GM21723 (cell line): ENCODE measurements around the gene SYNE2.
"Not testable (repeated sequence)": the region's sequence is repeated elsewhere in the genome, so short reads cannot be mapped to it uniquely, and the experiment has no call there.

Experiments
- ATAC-seq: cut with Tn5 transposase; IDR thresholded peaks from one replicate; pipeline ENCODE4 v1.9.1; 2021; ENCODE audit warnings: mild to moderate bottlenecking, moderate library complexity; ENCODE audit not compliant: unreplicated experiment

The SYNE2 gene

GRCh38 chr14:64210912-64211311 lies 358.1 kb downstream of the SYNE2 start:
- not testable (repeated sequence) for ATAC-seq

DNA sequence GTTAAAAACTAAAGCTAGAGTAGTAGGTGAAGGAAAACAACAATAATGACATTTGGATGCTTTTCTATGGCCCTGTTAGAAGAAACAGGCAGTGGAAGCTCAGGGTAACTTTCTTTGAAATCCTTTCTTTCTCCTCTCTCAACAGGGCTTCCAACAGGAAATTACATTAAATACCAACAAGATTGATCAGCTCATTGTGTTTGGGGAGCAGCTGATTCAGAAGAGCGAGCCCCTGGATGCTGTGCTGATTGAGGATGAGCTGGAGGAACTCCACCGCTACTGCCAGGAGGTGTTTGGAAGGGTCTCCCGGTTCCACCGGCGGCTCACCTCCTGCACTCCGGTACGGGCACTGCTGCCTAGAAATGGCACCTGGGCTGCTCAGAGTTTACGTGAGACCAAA lies 359.9 kb downstream of the SYNE2 start:
- ATAC-seq: no peak

DNA sequence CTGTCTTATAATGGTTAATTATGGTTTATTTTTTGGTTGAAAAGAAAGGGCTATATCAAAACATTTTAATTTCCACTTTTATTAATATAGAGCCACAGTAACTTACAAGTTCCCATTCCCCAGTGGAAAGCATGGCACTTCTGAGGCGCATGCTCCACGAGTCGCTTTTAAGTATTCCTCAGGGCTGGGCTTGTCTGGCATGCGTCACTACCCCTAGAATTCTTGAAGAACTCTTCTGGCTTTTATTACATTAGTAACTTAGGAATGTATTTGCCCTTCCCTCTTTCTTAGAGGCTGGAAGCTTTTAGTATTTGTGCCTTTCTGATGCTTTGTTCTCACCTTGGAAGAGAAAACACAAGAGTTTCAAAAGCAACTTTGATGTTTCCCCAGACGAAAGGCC lies 360.3 kb downstream of the SYNE2 start:
- ATAC-seq: no peak

DNA sequence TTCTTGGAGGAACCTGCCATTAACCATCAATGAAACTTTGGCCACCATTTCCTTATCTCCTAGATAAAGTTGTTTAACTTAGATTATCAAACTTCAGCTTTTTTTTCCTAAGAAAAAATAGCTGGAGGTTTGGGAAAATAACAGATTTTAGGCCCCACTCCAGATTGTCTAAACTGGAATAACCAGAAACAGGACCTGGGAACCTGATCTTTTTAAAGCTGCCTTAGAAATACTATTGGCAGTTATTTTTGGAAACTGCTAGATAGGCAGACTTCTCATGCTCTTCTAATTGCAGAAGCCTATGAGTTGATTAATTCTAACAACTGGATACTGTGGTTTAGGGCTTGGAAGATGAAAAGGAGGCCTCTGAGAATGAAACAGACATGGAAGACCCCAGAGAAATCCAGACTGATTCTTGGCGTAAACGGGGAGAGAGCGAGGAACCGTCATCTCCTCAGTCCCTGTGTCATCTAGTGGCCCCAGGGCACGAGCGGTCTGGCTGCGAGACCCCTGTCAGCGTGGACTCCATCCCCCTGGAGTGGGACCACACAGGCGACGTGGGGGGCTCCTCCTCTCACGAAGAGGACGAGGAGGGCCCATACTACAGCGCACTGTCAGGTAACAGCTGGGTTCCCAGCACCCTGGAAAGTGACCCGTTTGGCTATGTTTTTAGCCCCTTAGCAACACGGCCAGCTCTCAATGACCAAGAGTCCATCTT lies 361.2 kb downstream of the SYNE2 start:
- no peak for ATAC-seq

DNA sequence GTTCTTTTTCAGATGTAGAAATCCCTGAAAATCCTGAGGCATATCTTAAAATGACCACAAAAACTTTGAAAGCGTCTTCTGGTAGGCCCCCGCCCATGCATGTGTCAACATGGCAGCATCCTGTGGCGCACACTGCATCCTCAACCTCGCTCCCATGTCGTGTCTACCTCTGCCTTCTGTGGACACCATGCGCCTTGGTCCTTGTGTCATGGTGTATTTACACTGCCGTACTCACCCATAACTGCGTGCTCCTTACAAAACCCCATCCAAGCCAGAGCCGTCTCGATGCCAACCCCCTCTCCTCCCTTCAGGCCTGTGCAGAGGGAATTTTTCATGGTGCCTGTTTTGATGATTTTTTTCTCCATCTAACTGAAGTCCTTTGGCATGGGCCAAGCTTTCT lies 362.5 kb downstream of the SYNE2 start:
- ATAC-seq: no peak

DNA sequence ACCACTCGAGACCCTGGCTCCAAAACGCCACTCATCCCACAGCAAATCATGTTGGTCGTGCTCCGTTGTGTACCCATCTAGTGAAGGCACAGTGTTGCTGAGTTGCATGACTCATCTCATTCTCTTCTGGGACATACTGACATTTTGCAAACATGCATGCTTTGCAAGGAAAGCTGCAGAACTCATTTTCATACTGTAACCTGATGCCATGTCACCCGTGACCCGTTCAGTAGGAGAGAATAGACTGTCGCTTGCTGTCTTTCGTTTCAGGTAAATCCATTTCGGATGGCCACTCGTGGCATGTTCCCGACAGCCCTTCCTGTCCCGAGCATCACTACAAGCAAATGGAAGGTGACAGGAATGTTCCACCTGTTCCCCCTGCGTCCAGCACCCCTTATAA lies 363.2 kb downstream of the SYNE2 start:
- no peak for ATAC-seq

- ATAC-seq: peak; percentile 44
Measured at GRCh38 chr14:64217308-64217707, 364.5 kb downstream of the SYNE2 start.

DNA sequence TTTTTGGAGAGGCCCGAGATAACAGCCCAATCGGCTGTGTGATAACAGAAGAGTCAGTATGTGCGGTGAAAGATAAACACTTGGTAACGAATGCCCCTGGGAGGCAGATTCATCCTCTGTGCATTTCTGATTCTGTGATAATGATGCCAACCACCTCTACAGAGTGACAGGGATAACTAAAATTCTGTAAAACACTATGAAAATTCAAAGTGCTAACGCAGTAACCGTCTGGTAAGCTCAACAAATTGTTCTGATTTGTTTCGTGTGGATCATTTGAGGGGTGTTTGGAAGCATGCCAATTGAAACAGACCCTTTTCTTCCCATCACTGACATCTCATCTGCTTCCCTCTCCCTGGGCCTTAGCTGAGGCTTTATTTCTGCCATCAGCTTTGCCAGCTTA lies 365.0 kb downstream of the SYNE2 start:
- no peak for ATAC-seq

- no peak for ATAC-seq
Measured at GRCh38 chr14:64218344-64219240, 365.8 kb downstream of the SYNE2 start.

DNA sequence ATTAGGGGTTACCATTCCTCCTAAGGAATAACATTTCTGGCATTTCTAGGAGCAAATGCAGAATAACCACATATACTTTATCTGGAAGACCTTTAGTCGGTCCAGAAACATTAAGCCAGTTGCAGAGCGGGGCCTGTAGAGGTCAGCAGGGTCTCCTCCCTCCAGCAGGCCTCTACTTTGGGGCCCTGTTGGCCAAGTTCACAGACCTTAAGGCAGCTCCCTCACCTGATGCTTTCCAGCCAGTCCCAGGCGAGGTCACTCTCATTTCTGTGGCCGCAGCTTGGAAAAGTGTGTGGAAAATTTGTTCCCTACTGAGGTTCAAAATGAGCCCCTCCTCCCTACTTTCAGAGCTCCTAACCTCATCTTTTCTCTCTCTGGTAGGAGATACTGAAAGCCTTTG lies 367.3 kb downstream of the SYNE2 start:
- no peak for ATAC-seq

DNA sequence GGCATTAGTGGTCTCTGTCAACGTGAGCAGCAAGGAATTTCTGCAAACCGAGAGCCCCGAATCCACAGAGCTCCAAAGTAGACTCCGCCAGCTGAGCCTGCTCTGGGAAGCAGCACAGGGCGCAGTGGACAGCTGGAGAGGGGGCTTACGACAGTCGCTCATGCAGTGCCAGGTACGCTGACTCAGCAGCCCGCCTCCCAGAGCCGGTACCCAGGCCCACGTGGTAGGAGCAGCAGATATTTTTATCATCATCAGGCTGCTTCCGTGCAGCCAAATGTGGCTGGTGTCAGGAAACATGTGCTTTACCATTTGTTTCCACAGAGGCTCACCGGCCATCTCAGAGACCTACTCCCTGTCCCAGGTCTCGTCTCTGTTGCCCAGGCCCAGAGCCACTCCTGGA lies 367.7 kb downstream of the SYNE2 start:
- no peak for ATAC-seq

DNA sequence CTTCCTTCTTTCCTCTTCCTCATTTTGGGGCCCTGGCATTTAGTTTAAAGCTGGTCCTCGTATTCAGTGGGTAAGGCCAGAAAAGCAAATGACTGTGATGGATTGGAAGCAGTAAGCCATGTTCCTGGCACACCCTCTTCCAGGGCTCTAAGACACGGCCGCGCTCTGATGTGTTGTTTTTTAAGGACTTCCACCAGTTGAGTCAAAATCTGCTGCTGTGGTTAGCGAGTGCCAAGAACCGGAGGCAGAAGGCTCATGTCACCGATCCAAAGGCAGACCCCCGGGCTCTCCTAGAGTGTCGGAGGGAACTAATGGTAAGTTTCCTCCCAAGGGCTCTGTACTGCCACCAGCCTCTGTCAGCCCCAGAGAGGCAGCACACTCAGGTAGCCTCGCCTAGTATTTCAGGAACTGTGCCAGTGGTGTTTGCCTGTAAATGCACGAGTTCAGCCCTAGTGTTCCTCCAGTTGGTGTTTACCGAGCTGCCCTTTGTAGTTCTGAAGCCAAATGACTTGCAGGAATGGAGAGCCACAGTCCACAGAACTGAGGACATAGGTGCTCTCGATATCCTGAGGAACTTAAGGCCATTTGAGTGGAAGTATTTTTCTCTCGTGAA lies 368.7 kb downstream of the SYNE2 start:
- no peak for ATAC-seq

DNA sequence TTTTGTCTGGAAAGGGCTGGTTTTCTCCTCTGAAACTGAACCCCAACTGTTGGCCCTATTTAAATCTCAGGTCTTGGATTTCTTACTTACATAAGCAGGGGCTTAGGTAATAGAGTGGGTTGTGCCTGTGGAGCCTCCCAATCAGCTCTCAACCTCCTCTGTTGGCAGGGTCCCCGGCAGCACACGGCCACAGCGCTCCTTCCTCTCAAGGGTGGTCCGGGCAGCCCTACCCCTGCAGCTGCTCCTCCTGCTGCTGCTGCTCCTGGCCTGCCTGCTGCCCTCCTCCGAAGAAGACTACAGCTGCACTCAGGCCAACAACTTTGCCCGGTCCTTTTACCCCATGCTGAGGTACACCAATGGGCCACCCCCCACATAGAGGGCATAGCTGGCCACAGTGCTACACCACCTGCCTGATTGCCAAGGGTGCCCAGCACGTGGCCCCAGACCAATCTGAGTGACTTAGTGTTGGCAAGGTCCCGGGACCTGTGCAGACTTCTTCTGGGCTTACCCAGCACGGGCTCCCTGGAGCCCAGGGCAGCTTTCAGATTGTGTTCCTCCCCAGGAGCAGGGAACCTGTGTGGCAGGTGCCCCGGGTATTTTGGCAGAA lies 372.4 kb downstream of the SYNE2 start:
- ATAC-seq: no peak

DNA sequence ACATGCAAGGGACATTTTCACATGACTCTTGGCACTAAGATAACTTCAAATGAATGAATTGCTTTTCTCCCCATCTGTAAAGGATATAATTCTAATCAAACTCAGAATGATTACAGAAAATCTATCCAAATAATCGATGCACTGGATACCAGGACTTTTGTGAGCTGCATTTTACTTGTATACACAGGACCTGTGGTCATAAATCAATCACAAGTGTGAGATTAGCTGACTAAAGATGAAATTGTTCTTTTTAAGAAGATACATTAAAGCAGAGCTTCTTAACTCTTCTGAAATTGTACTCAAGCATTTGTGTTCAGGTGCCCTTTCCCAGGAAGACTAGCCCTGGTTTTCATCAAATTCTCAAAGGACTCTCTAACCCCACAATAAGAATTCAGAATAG lies 375.1 kb downstream of the SYNE2 start:
- no peak for ATAC-seq

DNA sequence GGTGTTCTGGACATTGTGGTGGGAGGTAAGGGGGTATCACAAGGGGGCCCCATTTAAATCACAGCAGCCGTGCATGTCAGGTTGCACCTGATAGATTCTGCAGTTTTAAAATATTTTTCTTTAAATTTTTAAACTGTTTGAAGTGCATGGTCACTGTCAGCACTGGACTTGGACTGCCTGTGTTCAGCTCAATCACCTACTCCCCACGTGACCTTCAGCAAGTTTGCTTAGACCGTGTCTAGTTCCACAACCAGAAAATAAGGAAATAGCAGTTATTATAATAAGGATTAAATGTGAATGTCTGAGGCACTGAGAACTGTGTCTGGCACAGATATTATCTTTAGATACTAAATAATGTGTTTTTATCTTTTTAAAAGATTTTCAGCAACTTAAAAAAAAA lies 376.7 kb downstream of the SYNE2 start:
- no peak for ATAC-seq

GRCh38 chr14:64232095-64232838 lies 379.5 kb downstream of the SYNE2 start:
- ATAC-seq: peak; percentile 38

DNA sequence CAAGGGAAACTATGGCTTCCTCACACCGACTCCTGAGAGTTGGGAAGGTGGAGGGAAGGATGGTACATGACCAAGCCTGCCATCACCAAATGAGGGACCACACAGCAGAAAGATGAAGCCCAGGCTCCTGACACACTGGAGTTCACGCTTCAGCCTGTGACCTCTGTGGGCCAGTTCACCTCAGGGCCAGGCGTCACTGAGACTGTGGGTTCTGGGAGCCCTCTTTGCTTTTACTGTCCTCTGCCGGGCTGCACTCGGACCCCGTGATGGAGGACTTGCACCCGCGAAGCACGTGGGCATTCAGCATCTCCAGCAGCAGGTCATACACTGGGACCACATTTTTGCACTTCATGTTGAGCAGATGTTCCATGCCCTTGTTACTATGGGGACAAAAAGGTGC lies 380.1 kb downstream of the SYNE2 start:
- ATAC-seq: no peak

- ATAC-seq: no peak
Measured at GRCh38 chr14:64233531-64234190, 380.9 kb downstream of the SYNE2 start.

- peak; percentile 5 for ATAC-seq
Measured at GRCh38 chr14:64234877-64235651, 382.3 kb downstream of the SYNE2 start.
